Stimulated activated CD8-positive, alpha-beta memory T cell treated with anti-CD3 and anti-CD28 coated beads, Interleukin-15, amount 100 ng/mL, for 48 hours (primary cell): ENCODE measurements around the gene SPA17.

ENCODE experiments used
- DNase-seq, 2 donors: peaks; one replicate each; pipeline ENCODE4 v3.0.0-alpha.2; 2020; ENCODE audit warnings: low read depth in 2 of 2

The SPA17 gene

GRCh38 chr11:124662106-124662505, 11.6 kb upstream of the SPA17 start:
- DNase-seq: no peak

- no peak for DNase-seq
Measured at GRCh38 chr11:124663861-124664260, 9.8 kb upstream of the SPA17 start.

DNA sequence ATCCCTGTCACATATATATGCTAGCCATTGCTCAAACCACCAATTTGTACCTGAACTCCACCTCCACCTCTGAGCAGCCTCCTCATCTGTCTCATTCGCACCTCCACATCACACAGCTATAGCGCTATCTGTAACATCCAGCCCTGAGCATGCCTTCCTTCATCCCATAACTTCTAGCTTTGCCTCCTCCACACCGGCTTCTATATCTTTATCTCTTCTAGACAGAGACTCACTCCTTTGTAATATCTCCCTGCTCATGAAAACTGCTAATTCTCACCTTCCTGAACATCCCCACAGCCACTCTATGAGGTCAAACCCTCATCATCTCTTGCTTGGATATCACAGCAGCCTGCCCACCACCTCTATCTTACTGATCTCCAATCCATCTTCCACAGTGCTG, 6.1 kb upstream of the SPA17 start:
- no peak for DNase-seq

DNA sequence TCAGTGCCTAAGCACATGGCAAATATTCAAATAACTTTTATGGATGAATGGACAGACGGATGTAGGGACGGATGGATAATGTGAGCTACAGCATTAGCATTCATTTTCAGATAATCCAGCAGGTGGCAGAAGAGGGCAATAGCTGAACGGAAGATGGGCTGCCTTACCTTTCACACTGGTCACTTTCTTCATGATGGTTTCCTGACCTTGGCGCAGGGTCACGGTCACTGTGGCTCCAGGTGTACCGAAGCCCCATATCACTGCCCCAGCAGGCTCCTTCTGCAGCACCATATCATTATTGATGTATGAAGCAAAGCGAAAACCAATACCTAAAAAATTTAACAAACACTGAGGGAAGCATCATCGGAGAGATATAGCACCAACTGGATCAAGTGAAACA, 4.5 kb upstream of the SPA17 start:
- no peak for DNase-seq

DNA sequence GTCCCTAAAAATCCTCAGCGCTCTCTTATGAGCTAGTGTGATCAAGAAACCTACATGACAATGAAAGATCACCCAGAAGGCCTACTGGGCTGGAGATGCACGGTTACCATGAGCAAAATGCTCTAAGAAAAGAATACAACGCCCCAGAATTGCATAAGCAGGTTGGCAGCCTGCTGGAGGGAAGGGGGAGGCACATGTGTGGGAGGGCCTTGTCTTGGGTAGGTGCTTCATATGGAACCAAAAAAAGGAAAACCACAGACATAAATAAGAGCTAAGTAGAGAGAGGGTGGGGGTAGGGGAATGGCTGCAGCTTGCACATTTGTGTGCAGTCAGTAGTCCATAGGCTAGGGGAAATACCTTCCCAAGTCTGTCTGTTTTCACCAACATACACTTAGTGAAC, 3.0 kb upstream of the SPA17 start:
- DNase-seq: no peak

- DNase-seq: no peak
Measured at GRCh38 chr11:124672536-124673215, 1.0 kb upstream of the SPA17 start.

DNA sequence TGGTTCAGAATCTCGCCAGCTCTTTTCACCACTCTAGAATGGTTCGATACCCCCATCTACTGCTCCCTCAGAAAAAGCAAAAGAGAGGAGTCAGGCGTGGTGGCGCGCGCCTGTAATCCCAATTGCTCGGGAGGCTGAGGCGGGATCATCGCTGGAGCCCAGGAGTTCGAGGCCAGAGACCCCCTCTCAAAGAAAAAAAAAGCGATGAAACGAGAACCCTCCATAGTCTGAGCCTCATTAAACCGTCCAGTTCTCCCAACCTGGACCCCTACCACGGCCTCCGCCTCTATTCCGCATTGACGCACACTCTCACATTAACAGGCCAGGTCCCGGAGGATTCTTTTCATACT, 439 bp downstream of the SPA17 start:
- no peak for DNase-seq

DNA sequence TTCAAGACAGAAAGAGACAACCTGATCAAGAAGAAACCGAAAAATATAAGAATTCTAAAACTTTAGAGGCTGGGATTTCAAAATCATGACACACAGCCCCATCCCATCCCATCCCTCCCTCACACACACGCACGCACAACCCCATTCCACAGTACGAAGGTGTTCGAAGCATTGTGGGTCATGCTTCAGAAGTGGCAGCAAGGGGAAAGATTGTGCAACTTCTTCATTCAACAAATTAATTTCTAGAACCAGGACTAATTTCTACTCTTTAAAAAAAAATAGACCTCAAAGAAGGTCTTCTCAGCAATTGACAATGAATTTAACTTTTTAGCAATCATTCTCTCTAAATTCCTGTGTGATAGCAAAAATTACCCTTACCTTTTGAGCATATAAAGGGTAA, 867 bp downstream of the SPA17 start:
- no peak for DNase-seq

DNA sequence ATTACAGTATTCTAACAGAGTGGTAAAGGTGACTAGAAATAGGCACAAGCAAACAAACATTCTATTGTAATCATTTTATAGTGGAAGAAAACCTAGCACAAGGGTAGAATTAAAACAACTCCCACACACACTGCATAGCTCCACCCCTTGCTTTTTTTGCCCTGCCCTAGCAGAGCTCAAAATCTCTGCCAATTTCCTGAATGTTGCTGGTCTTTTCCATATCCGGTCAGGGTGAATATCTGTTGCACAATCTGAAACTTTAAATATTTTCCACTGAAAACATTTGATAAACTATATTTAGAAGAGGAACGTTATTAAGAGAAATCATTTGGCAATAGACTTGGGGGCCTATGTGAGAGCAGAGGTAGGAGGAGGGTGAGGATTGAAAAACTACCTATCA, 2.7 kb downstream of the SPA17 start:
- DNase-seq: no peak

DNA sequence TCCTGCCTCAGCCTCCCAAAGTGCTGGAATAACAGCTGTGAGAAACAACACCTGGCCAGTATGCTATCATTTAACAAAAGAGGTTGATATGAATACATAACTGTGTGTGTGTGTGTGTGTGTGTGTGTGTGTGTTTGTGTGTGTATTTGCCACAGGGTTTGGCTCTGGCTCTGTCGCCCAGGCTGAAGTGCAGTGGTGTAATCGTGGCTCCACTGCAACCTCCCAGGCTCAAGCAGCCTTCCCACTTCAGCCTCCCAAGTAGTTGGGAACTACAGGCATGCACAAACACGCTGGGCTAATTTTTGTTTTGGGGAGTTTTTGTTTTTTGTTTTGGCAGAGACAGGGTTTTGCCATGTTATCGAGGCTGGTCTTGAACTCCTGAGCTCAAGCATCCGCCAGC, 4.7 kb downstream of the SPA17 start:
- no peak for DNase-seq

- DNase-seq: no peak
Measured at GRCh38 chr11:124681421-124681820, 7.7 kb downstream of the SPA17 start.

- DNase-seq: no peak
Measured at GRCh38 chr11:124682443-124682842, 8.7 kb downstream of the SPA17 start.

- DNase-seq: no peak
Measured at GRCh38 chr11:124693142-124693541, 19.4 kb downstream of the SPA17 start.

DNA sequence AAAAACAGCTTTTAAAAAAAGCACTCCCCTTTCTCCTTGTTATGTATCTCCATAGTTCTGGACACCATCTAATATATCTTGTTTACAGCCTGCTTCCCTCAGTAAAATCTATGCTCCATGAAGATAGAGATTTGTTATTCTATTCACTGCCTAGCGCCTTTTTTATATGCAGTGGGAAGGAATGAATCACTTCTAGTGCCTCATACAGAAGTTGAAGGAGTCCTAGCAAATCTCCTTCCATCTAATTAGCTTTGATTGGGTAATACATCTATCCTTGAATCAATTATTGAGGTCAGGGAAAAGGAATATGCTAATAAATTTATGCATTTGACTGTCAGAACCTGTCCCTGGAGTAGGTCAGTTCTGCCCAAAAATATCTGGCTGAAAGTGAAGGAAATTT, 25.8 kb downstream of the SPA17 start:
- no peak for DNase-seq

GRCh38 chr11:124700028-124700427, 26.3 kb downstream of the SPA17 start:
- no peak for DNase-seq

GRCh38 chr11:124707829-124708228, 34.1 kb downstream of the SPA17 start:
- no peak for DNase-seq

DNA sequence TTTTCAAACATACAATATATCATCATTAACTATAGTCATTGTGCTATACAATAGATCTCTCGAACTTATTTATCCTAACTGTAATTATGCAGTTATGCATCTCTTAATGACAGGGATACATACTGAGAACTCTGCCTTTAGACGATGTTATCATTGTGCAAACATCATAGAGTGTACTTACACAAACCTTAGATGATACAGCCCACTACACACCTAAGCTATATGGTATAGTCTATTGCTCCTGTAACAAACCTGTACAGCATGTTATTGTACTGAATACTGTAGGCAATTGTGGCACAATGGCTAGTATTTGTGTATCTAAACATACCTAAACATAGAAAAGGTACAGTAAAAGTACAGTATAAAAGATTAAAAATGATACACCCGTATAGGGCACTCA, 38.7 kb downstream of the SPA17 start:
- DNase-seq: no peak

DNA sequence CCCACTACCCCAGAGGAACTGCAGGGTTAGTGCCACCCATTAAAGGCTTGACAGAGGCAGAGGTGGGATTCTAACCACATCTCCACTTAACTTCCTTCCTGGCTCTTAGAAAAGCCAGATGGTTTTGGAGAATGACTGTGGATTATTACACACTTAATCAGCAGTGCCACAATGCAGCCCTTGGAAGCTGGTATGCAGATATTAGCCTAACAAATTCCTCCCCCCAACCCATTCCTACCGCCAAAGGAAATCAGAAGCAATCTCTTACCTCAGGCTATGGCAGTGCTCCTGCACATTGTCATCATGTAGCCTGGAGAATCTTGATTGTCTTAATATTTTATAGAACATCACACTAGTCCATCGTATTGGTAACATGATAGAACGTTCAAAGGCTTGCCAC, 42.9 kb downstream of the SPA17 start:
- no peak for DNase-seq

DNA sequence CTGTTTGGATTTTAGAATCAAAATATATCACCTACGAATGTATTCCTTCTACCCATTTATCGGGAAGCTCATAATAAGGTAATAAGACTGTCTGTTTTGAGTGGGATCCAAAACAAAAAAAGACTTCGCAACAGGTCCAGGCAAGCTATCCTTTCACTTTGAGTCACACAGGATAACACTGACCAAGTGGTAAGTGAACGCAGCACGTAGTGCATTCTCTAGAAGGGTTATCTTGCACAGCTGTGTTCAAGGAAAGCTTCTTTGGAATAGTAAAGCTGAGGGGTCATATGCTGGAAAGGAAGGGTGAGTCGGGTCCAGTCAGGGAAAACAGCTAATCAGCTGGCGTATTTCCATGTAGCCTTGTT, 43.7 kb downstream of the SPA17 start:
- DNase-seq: no peak

GRCh38 chr11:124717786-124718651, 44.3 kb downstream of the SPA17 start:
- peak in 1 of 2 donors; percentile 2 for DNase-seq

DNA sequence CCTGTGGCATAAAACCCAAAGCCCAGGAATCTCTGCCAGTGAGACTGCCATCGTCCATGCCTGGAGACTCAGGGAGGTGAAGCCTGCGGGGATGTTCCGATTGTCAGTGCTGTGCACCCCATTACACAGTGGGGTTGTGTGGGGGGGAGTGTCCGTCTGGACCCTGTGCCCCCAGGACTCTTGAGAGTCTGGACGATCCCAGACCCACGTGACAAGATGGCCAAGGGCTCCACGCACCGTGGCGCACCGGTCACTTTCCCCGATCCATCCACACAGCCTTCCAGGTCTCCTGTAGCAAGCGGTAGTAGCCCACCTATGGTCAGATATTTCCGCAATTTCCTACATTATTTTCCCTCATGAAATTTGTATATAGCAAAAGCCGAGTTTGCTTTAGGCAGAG, 45.1 kb downstream of the SPA17 start:
- DNase-seq: no peak

GRCh38 chr11:124719534-124719933, 45.8 kb downstream of the SPA17 start:
- DNase-seq: no peak

DNA sequence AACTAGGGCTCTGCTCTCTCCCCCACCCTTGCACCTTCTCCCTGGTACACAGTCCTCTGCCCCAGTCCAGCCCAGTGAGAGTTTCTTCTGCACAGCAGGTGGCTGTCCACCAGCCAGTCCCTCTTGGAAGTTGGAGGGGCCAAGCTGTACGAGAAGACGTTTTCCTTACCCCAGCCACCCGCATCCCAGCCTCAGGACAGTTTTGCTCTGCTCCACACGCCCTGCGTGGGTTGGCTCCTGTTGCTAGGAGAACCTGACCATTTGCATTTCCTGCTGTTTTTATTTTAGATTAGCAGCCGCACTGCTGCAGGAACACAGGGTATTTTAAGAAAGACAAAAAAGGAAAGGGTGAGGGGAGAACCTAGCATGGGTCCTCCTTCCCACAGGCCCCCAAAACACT, 48.5 kb downstream of the SPA17 start:
- no peak for DNase-seq
